Karpas-422 (cell line): Measurements from ENCODE around the gene PHRF1. TPM values are rescaled to one million over a fixed set of nuclear protein-coding genes. Genes with fewer than 3 reads are reported as not detected.

Experiments used
- small RNA-seq: library from RNA; depleted of rRNA; stranded (forward); fragments of <200 nt; gene quantifications from one replicate; pipeline ENCODE3, GENCODE V24; 2014
- total RNA-seq: library from RNA; depleted of rRNA; stranded (reverse); fragments of >200 nt; shearing (Covaris generic); gene quantifications from 2 replicates; pipeline ENCODE4 v1.2.3, GENCODE V29; 2014; ENCODE audit warnings: low replicate concordance; rRNA removed

The PHRF1 gene
- total RNA-seq, 1 experiment from 2014 or later: 8.7 TPM

Small RNAs within 50 kb of the gene (small RNA-seq; reads per million reads assigned to genes)
- gene MIR210: 188 reads per million, percentile 99 among the genes with 10 or more reads in this experiment

Other genes with a start within 250 kb of the PHRF1 start
- not detected in 2 replicates for gene B4GALNT4, start 207.0 kb upstream of the PHRF1 start, total RNA-seq
- 0.76 TPM in 1 of 2 replicates, not detected in the other for gene PKP3, start 182.3 kb upstream of the PHRF1 start, total RNA-seq
- 28.9 and 34.6 TPM in 2 replicates for gene SIGIRR, start 161.5 kb upstream of the PHRF1 start, total RNA-seq
- 1.4 and 2.2 TPM in 2 replicates for gene ANO9, start 134.5 kb upstream of the PHRF1 start, total RNA-seq
- gene PTDSS2, start 126.2 kb upstream of the PHRF1 start, total RNA-seq: 13.5 and 25.4 TPM in 2 replicates
- gene RNH1, start 69.2 kb upstream of the PHRF1 start, total RNA-seq: 59.4 and 107 TPM in 2 replicates
- 8.5 and 53.1 TPM in 2 replicates for gene HRAS, start 40.9 kb upstream of the PHRF1 start, total RNA-seq
- 0.37 and 4.6 TPM in 2 replicates for gene LRRC56, start 38.9 kb upstream of the PHRF1 start, total RNA-seq
- gene LMNTD2, start 15.7 kb upstream of the PHRF1 start, total RNA-seq: 6.2 and 14.3 TPM in 2 replicates
- 13.8 and 29.1 TPM in 2 replicates for gene RASSF7, start 15.5 kb upstream of the PHRF1 start, total RNA-seq
- gene IRF7, start 39.5 kb downstream of the PHRF1 start, total RNA-seq: 34.6 and 53.5 TPM in 2 replicates
- 0.04 TPM in 1 of 2 replicates, not detected in the other for gene CDHR5, start 48.5 kb downstream of the PHRF1 start, total RNA-seq
- not detected in 2 replicates for gene SCT, start 50.7 kb downstream of the PHRF1 start, total RNA-seq
- not detected in 2 replicates for gene DRD4, start 60.8 kb downstream of the PHRF1 start, total RNA-seq
- 35.9 and 57.3 TPM in 2 replicates for gene DEAF1, start 118.8 kb downstream of the PHRF1 start, total RNA-seq
- gene TMEM80, start 119.3 kb downstream of the PHRF1 start, total RNA-seq: 25.4 and 32.8 TPM in 2 replicates
- gene EPS8L2, start 129.8 kb downstream of the PHRF1 start, total RNA-seq: 2.3 and 10.4 TPM in 2 replicates
- gene TALDO1, start 171.0 kb downstream of the PHRF1 start, total RNA-seq: 127 and 177 TPM in 2 replicates
- 43.6 and 61.0 TPM in 2 replicates for gene GATD1, start 201.0 kb downstream of the PHRF1 start, total RNA-seq
- gene CEND1, start 213.6 kb downstream of the PHRF1 start, total RNA-seq: 19.8 and 50.0 TPM in 2 replicates
- gene SLC25A22, start 221.8 kb downstream of the PHRF1 start, total RNA-seq: 9.3 and 23.4 TPM in 2 replicates
- 26.2 and 26.6 TPM in 2 replicates for gene PIDD1, start 228.8 kb downstream of the PHRF1 start, total RNA-seq
- 774 and 1,042 TPM in 2 replicates for gene RPLP2, start 233.5 kb downstream of the PHRF1 start, total RNA-seq
- 32.5 and 35.8 TPM in 2 replicates for gene PNPLA2, start 242.4 kb downstream of the PHRF1 start, total RNA-seq